Hematopoietic multipotent progenitor cell treated with erythropoietin and hydrocortisone succinate and interleukin-3 and kit ligand, for 17 days (in vitro differentiated cells): ENCODE results near the gene POLD2.
"Not testable (repeated sequence)": the region's sequence is repeated elsewhere in the genome, so short reads cannot be mapped to it uniquely, and the experiment has no call there.

ENCODE experiments used
- DNase-seq: peaks from one replicate; pipeline ENCODE4 v3.0.0-alpha.2; 2015; ENCODE audit warnings: low spot score

The POLD2 gene

GRCh38 chr7:44138698-44139097, 15.3 kb upstream of the POLD2 start:
- no peak for DNase-seq

- DNase-seq = no peak
Observed at GRCh38 chr7:44136731-44137130, 13.4 kb upstream of the POLD2 start.

GRCh38 chr7:44134943-44135628, 11.7 kb upstream of the POLD2 start:
- DNase-seq = no peak

GRCh38 chr7:44133295-44133694, 9.9 kb upstream of the POLD2 start:
- DNase-seq = no peak

GRCh38 chr7:44132039-44132438, 8.7 kb upstream of the POLD2 start:
- DNase-seq = no peak

- DNase-seq = no peak
Observed at GRCh38 chr7:44131173-44132029, 8.1 kb upstream of the POLD2 start.

GRCh38 chr7:44128721-44129582, 5.6 kb upstream of the POLD2 start:
- no peak for DNase-seq

GRCh38 chr7:44127161-44127560, 3.8 kb upstream of the POLD2 start:
- no peak for DNase-seq

GRCh38 chr7:44126574-44126973, 3.2 kb upstream of the POLD2 start:
- not testable (repeated sequence) for DNase-seq

- no peak for DNase-seq
Observed at GRCh38 chr7:44124822-44125202, 1.5 kb upstream of the POLD2 start.

GRCh38 chr7:44122529-44122928, 819 bp downstream of the POLD2 start:
- no peak for DNase-seq

- no peak for DNase-seq
Observed at GRCh38 chr7:44121761-44122420, 1.5 kb downstream of the POLD2 start.

- no peak for DNase-seq
Observed at GRCh38 chr7:44120395-44120794, 3.0 kb downstream of the POLD2 start.

- DNase-seq = no peak
Observed at GRCh38 chr7:44119829-44120380, 3.4 kb downstream of the POLD2 start.

GRCh38 chr7:44117801-44118429, 5.4 kb downstream of the POLD2 start:
- no peak for DNase-seq

GRCh38 chr7:44116789-44117666, 6.3 kb downstream of the POLD2 start:
- DNase-seq = no peak

- DNase-seq = no peak
Observed at GRCh38 chr7:44116087-44116788, 7.1 kb downstream of the POLD2 start.

- no peak for DNase-seq
Observed at GRCh38 chr7:44114586-44115310, 8.6 kb downstream of the POLD2 start.
